Brain microvascular endothelial cell (primary cell): Measurements from ENCODE around the gene TNRC6B.

ENCODE experiments used
- DNase-seq: peaks from one replicate; pipeline ENCODE4 v3.0.0-alpha.2; 2020
- H3K27ac ChIP-seq: fragments of 250-450 bp; sonication (Bioruptor Pico); 2 replicates; pipeline ENCODE4 v1.5.1; 2020; ENCODE audit warnings: mild to moderate bottlenecking, moderate library complexity
- H3K27me3 ChIP-seq: fragments of 250-450 bp; sonication (Bioruptor Pico); replicated peaks from 2 replicates; pipeline ENCODE4 v1.5.1; 2020; ENCODE audit warnings: mild to moderate bottlenecking
- H3K36me3 ChIP-seq: fragments of 250-450 bp; sonication (Bioruptor Pico); replicated peaks from 2 replicates; pipeline ENCODE4 v1.5.1; 2020; ENCODE audit warnings: mild to moderate bottlenecking
- H3K4me3 ChIP-seq: 2 replicates; pipeline ENCODE4 v1.5.1; 2011; ENCODE audit warnings: low read depth, mild to moderate bottlenecking, control low read depth, low read length, moderate library complexity
- in situ Hi-C: cut with HindIII; loops from 2 replicates; pipeline ENCODE4 v1.10.0; 2017; ENCODE audit warnings: low sequenced_read_pairs, low pct_ligation_motif_present
- TF ChIP-seq, protein P1 (sequence below): IDR thresholded peaks from 2 replicates; pipeline ENCODE4 v1.5.1; 2011; ENCODE audit warnings: low read depth, mild to moderate bottlenecking, moderate library complexity, low read length, control low read depth, inconsistent platforms; ENCODE audit errors: missing control alignments

TNRC6B gene

DNA sequence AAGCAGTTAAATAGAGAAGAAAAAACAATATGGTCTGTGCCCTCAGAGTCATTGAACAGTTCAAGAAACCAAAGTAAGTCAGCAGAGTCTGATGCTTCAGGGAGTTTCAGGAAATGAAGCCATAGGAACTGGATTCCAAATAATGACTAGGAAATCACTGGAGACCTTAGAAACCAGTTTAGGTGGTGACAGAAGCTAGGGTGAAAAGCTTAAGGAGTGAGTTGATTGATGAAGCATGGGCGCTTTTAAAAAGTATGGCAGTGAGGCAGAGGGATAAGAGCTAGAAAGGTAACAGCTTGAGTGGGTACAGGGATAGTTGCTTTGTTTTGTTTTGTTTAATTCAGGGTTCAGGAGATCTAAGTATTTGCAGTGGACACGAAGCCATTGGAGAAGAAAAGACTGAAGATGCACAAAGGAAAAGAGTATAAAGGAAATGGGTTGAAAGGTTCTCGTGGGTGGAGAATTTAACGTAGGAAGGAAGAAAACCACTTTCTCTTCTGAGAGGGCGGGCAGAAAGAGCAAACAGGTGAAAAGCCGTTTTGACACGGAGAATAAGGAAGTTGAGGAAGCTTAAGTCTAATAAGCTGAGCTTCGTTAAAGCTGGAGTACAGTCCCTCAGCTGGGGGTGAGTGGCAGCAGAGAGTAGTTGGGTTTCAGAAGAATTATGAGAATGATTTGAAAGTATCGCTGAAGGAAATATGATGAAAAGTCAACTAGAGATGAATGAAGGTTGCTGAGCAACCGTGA lies 207.5 kb downstream of the TNRC6B start:
- TF ChIP-seq, protein P1, sequence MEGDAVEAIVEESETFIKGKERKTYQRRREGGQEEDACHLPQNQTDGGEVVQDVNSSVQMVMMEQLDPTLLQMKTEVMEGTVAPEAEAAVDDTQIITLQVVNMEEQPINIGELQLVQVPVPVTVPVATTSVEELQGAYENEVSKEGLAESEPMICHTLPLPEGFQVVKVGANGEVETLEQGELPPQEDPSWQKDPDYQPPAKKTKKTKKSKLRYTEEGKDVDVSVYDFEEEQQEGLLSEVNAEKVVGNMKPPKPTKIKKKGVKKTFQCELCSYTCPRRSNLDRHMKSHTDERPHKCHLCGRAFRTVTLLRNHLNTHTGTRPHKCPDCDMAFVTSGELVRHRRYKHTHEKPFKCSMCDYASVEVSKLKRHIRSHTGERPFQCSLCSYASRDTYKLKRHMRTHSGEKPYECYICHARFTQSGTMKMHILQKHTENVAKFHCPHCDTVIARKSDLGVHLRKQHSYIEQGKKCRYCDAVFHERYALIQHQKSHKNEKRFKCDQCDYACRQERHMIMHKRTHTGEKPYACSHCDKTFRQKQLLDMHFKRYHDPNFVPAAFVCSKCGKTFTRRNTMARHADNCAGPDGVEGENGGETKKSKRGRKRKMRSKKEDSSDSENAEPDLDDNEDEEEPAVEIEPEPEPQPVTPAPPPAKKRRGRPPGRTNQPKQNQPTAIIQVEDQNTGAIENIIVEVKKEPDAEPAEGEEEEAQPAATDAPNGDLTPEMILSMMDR: no peak
- DNase-seq: no peak
- in situ Hi-C loops: no loop called here
- H3K27ac ChIP-seq: peak overlapping the region; percentile 84
- H3K27me3 ChIP-seq: no peaks in the 10 kb centered on the region
- H3K36me3 ChIP-seq: no peaks in the 10 kb centered on the region
- H3K4me3 ChIP-seq: no peak overlapping the region
